ENCODE results near the gene EHMT2.
A peak's percentile ranks its signal among the peaks of the same experiment; 100 is the strongest.

The EHMT2 gene

GRCh38 chr6:31898383-31899011 is 999 bp upstream of the EHMT2 start:
- TF ChIP-seq POLR2AphosphoS5 (IDR thresholded peaks at IDR 0.05; ENCODE audit: low read depth, low read length), result no peak
- no peak for TF ChIP-seq TAF1 (IDR thresholded peaks at IDR 0.05; ENCODE audit: borderline replicate concordance, low read depth, low read length)
- TF ChIP-seq POLR2A (IDR thresholded peaks at IDR 0.05; ENCODE audit: low read depth, low read length), result no peak
- DNase-seq (ENCODE audit: insufficient read length) (no peak), FAIRE-seq (no peak)

GRCh38 chr6:31896856-31897611 is 464 bp downstream of the EHMT2 start:
- TF ChIP-seq POLR2A (IDR thresholded peaks at IDR 0.05; ENCODE audit: low read depth, low read length) (no peak), POLR2AphosphoS5 (IDR thresholded peaks at IDR 0.05; ENCODE audit: low read depth, low read length) (no peak)
- DNase-seq (ENCODE audit: insufficient read length) (no peak), FAIRE-seq (peak; percentile 54)

- no peak for TF ChIP-seq TAF1 (IDR thresholded peaks at IDR 0.05; ENCODE audit: borderline replicate concordance, low read depth, low read length)
- TF ChIP-seq POLR2A (IDR thresholded peaks at IDR 0.05; ENCODE audit: low read depth, low read length), result no peak
- no peak for TF ChIP-seq POLR2AphosphoS5 (IDR thresholded peaks at IDR 0.05; ENCODE audit: low read depth, low read length)
- FAIRE-seq (no peak), DNase-seq (ENCODE audit: insufficient read length) (no peak)
Measured at GRCh38 chr6:31896493-31896855, 1.0 kb downstream of the EHMT2 start.

GRCh38 chr6:31892821-31893220 is 4.7 kb downstream of the EHMT2 start:
- FAIRE-seq (no peak), DNase-seq (ENCODE audit: insufficient read length) (no peak)
- TF ChIP-seq POLR2AphosphoS5 (IDR thresholded peaks at IDR 0.05; ENCODE audit: low read depth, low read length) (no peak), POLR2A (IDR thresholded peaks at IDR 0.05; ENCODE audit: low read depth, low read length) (no peak), TAF1 (IDR thresholded peaks at IDR 0.05; ENCODE audit: borderline replicate concordance, low read depth, low read length) (no peak)

GRCh38 chr6:31889331-31889972 is 8.0 kb downstream of the EHMT2 start:
- no peak for FAIRE-seq
- TF ChIP-seq POLR2A (IDR thresholded peaks at IDR 0.05; ENCODE audit: low read depth, low read length) (no peak), TAF1 (IDR thresholded peaks at IDR 0.05; ENCODE audit: borderline replicate concordance, low read depth, low read length) (no peak), POLR2AphosphoS5 (IDR thresholded peaks at IDR 0.05; ENCODE audit: low read depth, low read length) (no peak)
- no peak for DNase-seq (ENCODE audit: insufficient read length)

- DNase-seq (ENCODE audit: insufficient read length), result peak; percentile 68
Measured at GRCh38 chr6:31888276-31889258, 8.9 kb downstream of the EHMT2 start.

GRCh38 chr6:31887173-31888007 is 10.1 kb downstream of the EHMT2 start:
- no peak for FAIRE-seq

More at GRCh38 chr6:31888276-31889258, 8.9 kb downstream of the EHMT2 start:
- TF ChIP-seq TAF1 (IDR thresholded peaks at IDR 0.05; ENCODE audit: borderline replicate concordance, low read depth, low read length) (no peak), POLR2AphosphoS5 (IDR thresholded peaks at IDR 0.05; ENCODE audit: low read depth, low read length) (no peak), POLR2A (IDR thresholded peaks at IDR 0.05; ENCODE audit: low read depth, low read length) (no peak)
- no peak for FAIRE-seq

GRCh38 chr6:31886541-31886991 is 10.9 kb downstream of the EHMT2 start:
- TF ChIP-seq POLR2A (IDR thresholded peaks at IDR 0.05; ENCODE audit: low read depth, low read length), result no peak
- no peak for TF ChIP-seq TAF1 (IDR thresholded peaks at IDR 0.05; ENCODE audit: borderline replicate concordance, low read depth, low read length)
- TF ChIP-seq POLR2AphosphoS5 (IDR thresholded peaks at IDR 0.05; ENCODE audit: low read depth, low read length), result no peak
- DNase-seq (ENCODE audit: insufficient read length) (no peak), FAIRE-seq (no peak)

More at GRCh38 chr6:31887173-31888007, 10.1 kb downstream of the EHMT2 start:
- TF ChIP-seq POLR2A (IDR thresholded peaks at IDR 0.05; ENCODE audit: low read depth, low read length) (no peak), POLR2AphosphoS5 (IDR thresholded peaks at IDR 0.05; ENCODE audit: low read depth, low read length) (no peak), TAF1 (IDR thresholded peaks at IDR 0.05; ENCODE audit: borderline replicate concordance, low read depth, low read length) (no peak)
- DNase-seq (ENCODE audit: insufficient read length), result no peak

- DNase-seq (ENCODE audit: insufficient read length) (no peak), FAIRE-seq (no peak)
- TF ChIP-seq POLR2A (IDR thresholded peaks at IDR 0.05; ENCODE audit: low read depth, low read length) (no peak), POLR2AphosphoS5 (IDR thresholded peaks at IDR 0.05; ENCODE audit: low read depth, low read length) (no peak), TAF1 (IDR thresholded peaks at IDR 0.05; ENCODE audit: borderline replicate concordance, low read depth, low read length) (no peak)
Measured at GRCh38 chr6:31884528-31885035, 12.9 kb downstream of the EHMT2 start.

- DNase-seq (ENCODE audit: insufficient read length), result no peak
- no peak for FAIRE-seq
- TF ChIP-seq POLR2A (IDR thresholded peaks at IDR 0.05; ENCODE audit: low read depth, low read length) (no peak), POLR2AphosphoS5 (IDR thresholded peaks at IDR 0.05; ENCODE audit: low read depth, low read length) (no peak), TAF1 (IDR thresholded peaks at IDR 0.05; ENCODE audit: borderline replicate concordance, low read depth, low read length) (no peak)
Measured at GRCh38 chr6:31883676-31884075, 13.8 kb downstream of the EHMT2 start.

Data from GM12892 (cell line).